Measurements from ENCODE around the gene OMA1.

Gene OMA1

DNA sequence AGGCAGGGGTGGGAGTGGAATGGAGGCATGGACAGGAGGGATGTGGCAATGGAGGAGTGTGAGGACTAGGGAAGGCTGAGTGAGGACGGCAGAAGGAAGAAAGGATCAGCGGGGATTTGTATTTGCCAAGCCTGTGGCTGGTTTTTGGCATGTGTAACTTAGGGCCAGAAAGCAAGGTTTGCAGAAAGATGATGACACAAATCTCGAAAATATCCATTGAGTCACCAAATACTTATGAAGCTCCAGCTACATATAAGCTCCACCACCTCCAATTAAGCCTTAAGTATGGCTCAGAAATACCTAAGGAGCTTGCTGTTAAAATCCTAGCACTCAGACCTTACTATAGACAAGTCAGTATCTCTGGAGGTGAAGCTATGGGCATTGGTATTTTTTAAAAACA, 90.1 kb downstream of the OMA1 start:
- DNase-seq: no peak

- no peak for DNase-seq
Observed at GRCh38 chr1:58454807-58455206, 91.7 kb downstream of the OMA1 start.

GRCh38 chr1:58454385-58454784, 92.1 kb downstream of the OMA1 start:
- no peak for DNase-seq

GRCh38 chr1:58451560-58452191, 94.8 kb downstream of the OMA1 start:
- no peak for DNase-seq

DNA sequence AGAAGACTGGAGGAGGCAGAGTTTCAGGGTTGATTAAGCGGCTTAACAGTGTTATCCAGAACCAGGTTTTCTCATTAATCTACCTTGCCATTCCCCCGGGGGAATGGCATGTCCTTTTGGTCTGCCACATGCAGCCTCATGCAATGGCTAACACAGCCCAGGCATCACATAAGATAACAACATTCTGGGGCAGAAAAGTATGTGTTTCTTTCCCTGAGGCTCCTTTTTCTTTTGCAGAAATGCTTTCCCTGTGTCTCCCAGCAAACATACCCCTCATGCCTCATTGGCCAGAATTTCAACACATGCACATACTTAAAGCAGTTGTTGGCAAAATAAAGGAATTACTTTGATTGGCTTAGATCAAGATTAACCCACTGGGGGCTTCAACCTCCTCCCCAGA, 98.6 kb downstream of the OMA1 start:
- DNase-seq: no peak

- DNase-seq: no peak
Observed at GRCh38 chr1:58447042-58447441, 99.5 kb downstream of the OMA1 start.

GRCh38 chr1:58446368-58446767, 100.2 kb downstream of the OMA1 start:
- no peak for DNase-seq

- no peak for DNase-seq
Observed at GRCh38 chr1:58443986-58444868, 102.3 kb downstream of the OMA1 start.

GRCh38 chr1:58442114-58442513, 104.4 kb downstream of the OMA1 start:
- no peak for DNase-seq

GRCh38 chr1:58441699-58442098, 104.8 kb downstream of the OMA1 start:
- no peak for DNase-seq

DNA sequence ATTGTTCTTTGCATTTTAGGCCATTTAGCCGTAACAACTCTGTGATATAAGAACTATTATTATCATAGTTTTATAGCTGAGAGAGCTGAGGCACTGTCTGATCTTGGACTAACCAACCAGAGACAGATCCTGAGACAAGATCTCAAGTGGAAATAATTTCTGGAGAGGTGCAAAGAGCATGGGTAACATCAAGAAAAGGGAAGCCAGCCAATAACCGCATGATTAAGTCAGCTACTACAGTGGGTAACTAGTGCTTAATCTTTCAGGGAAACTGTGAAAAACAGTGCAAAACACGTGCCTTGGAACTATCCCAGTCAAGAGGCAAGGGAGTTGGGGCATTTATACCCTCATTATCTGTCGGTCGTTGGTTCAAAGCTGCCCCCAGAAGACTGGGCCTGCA, 105.8 kb downstream of the OMA1 start:
- no peak for DNase-seq

DNA sequence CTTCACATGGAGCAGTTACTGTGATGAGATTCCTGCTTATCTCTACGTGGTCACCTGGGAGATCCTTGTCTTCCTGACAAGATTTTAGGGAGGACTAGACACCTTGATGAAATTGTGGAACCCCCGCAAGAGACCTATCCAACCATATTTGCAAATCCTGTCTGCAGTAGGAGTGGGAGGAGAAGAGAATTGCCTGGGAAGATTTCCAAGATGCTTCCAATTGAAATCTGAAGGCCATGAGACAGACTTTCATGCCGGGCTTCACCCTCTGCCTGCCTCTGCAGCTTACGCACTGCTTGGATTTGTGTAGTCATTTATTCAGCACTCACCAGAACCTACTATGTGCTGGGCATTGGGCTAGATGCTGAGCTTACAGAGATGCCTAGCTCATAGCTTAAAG, 106.6 kb downstream of the OMA1 start:
- no peak for DNase-seq

DNA sequence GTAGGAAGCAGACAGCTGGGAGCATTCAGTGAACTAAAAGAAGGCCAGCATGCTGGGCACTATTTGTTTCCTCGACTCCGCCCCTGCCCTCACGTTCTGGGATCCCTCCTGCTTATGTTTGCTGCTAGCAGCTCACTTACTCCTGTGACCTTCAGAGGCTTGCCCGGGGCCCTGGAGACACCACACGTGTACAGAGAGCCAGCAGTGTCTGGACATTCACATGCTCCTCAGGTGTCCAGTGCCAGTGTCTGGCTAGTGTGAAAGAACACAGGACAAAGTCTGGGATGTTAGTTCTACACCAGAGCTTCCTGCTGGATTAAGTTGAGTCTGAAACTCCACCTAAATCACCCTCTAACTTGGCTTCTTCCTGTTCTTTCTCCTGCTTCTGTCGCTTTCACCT, 108.1 kb downstream of the OMA1 start:
- DNase-seq: no peak

- no peak for DNase-seq
Observed at GRCh38 chr1:58437623-58438022, 108.9 kb downstream of the OMA1 start.

- DNase-seq: no peak
Observed at GRCh38 chr1:58436615-58437297, 109.8 kb downstream of the OMA1 start.

- DNase-seq: no peak
Observed at GRCh38 chr1:58435376-58435775, 111.2 kb downstream of the OMA1 start.

GRCh38 chr1:58434607-58435006, 111.9 kb downstream of the OMA1 start:
- no peak for DNase-seq

DNA sequence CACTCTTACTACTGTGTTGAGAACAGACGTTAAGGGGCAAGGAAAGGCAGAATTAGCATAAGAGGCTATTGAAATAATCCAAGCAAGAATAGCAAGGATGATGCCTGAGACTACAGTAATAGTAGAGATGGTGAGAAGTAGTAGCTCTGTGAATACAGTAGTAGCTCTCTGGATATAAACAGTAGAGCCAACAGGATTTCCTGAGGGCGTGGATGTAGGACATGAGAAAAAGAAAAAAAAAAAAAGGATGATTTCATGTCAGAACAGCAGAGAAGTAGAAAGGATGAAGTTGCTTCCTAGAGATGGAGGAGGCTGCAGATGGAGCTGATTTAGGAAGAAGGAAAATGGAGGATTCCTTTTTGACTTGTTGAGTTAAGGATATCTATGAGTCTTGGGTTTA, 112.3 kb downstream of the OMA1 start:
- no peak for DNase-seq

DNA sequence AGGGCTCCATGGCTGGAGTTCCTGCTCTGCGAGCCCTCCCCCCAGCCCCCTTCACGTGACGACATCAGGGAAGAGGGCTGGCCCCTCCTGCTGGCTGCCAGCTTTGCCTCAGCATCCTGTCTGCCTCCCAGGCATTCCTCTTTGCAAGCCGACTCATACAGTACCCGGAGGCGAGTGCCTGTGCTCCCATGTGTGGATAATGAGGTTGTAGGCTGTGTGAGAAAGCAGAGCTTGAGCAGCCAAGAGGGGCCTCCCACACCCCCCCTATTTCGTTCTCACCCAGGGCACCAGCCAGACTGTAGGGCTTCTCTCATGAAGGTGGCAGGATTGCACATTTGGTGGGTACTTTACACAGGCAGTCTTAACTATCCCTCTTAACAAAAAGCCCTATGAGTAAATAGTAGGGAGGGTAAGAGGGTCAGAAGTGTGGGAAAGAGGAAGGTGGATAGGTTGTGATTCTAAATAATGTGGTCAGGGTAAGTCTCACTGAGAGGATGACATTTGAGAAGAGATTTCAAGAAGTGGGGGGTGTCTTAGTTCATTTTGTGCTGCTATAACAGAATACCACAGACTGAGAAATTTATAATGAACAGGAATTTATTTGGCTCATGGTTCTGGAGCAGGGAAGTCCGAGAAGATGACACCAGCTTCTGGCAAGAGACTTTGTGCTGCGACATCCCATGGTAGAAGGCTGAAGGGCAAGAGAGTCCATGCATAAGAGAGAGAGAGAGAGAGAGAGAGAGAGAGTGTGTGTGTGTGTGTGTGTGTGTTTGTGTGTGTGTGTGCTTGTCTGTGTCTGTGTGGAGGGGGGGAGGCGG, 113.5 kb downstream of the OMA1 start:
- peak in 1 of 2 experiments; percentile 9 for DNase-seq

GRCh38 chr1:58431901-58432620, 114.5 kb downstream of the OMA1 start:
- DNase-seq: no peak

All from SHP77 (cell line).